OCI-LY7 (cell line): Measurements from ENCODE around the gene NCBP2. TPM values are rescaled to one million over a fixed set of nuclear protein-coding genes. Genes with fewer than 3 reads are reported as not detected.

Experiments used
- BruUV-seq: library from RNA; stranded (reverse); fragments of 400-500 nt; replicated peaks from 2 replicates; lab custom pipeline; 2021; lab: Mats Ljungman, UMichigan
- CTCF ChIA-PET: fragments of 300-600 bp; sonication (Branson Sonifier 250); formaldehyde crosslinking; loops from one replicate; lab custom pipeline; 2022; ENCODE audit warnings: antibody characterized with exemption; ENCODE audit not compliant: unreplicated experiment; lab: Charles Lee
- POLR2A ChIA-PET: fragments of 300-600 bp; sonication (Branson Sonifier 250); formaldehyde crosslinking; loops from one replicate; lab custom pipeline; 2022; ENCODE audit warnings: antibody characterized with exemption; lab: Charles Lee
- DNase-seq: peaks from one replicate; pipeline ENCODE4 v3.0.0-alpha.2; 2015; ENCODE audit warnings: low spot score
- H2AFZ ChIP-seq: fragments of 200-600 bp; sonication (generic), shearing (Covaris generic); 2 replicates; pipeline ENCODE4 v1.6.1; 2014; ENCODE audit warnings: mild to moderate bottlenecking, antibody characterized with exemption, low read length, moderate library complexity
- H3K27ac ChIP-seq: fragments of 200-600 bp; sonication (generic); 2 replicates; pipeline ENCODE4 v1.5.1; 2014; ENCODE audit warnings: mixed run types, low read depth, mild to moderate bottlenecking, moderate library complexity, low read length, inconsistent platforms; ENCODE audit not compliant: poor library complexity, severe bottlenecking
- H3K36me3 ChIP-seq: fragments of 200-600 bp; sonication (generic); 2 replicates; pipeline ENCODE4 v1.6.1; 2014; ENCODE audit warnings: mild to moderate bottlenecking, antibody characterized with exemption, low read length, moderate library complexity, mixed read lengths; ENCODE audit not compliant: insufficient read depth
- H3K4me1 ChIP-seq: fragments of 200-600 bp; sonication (generic); 2 replicates; pipeline ENCODE4 v1.5.1; 2014; ENCODE audit warnings: mild to moderate bottlenecking, low read length; ENCODE audit not compliant: insufficient read depth, poor library complexity, severe bottlenecking
- H3K4me2 ChIP-seq: fragments of 200-600 bp; sonication (generic); 2 replicates; pipeline ENCODE4 v1.6.1; 2014; ENCODE audit warnings: mild to moderate bottlenecking, low read length
- H3K4me3 ChIP-seq: fragments of 200-600 bp; sonication (generic); 2 replicates; pipeline ENCODE4 v1.5.1; 2014; ENCODE audit warnings: mild to moderate bottlenecking, low read depth, low read length; ENCODE audit not compliant: poor library complexity, severe bottlenecking
- H3K79me2 ChIP-seq: fragments of 200-600 bp; sonication (generic); 2 replicates; pipeline ENCODE4 v1.6.1; 2016; ENCODE audit warnings: low read depth, mild to moderate bottlenecking, low read length, moderate library complexity, mixed read lengths; ENCODE audit not compliant: insufficient read depth
- H3K9me2 ChIP-seq: fragments of 200-600 bp; sonication (generic); 2 replicates; pipeline ENCODE4 v1.6.1; 2016; ENCODE audit warnings: mild to moderate bottlenecking, low read length, mixed read lengths; ENCODE audit not compliant: insufficient read depth
- H3K9me3 ChIP-seq: fragments of 200-600 bp; sonication (generic); 2 replicates; pipeline ENCODE4 v1.6.1; 2014; ENCODE audit warnings: mild to moderate bottlenecking, mixed run types, low read length, mixed read lengths
- H4K20me1 ChIP-seq: fragments of 200-600 bp; sonication (generic); 2 replicates; pipeline ENCODE4 v1.6.1; 2014; ENCODE audit warnings: mild to moderate bottlenecking, antibody characterized with exemption, low read length, moderate library complexity, mixed read lengths; ENCODE audit not compliant: insufficient read depth
- EZH2phosphoT487 ChIP-seq: fragments of 200-600 bp; sonication (generic); IDR thresholded peaks from 2 replicates; pipeline ENCODE4 v1.6.1; 2018; ENCODE audit warnings: low read depth, borderline replicate concordance, mild to moderate bottlenecking, mixed run types, antibody characterized with exemption, low read length, moderate library complexity, mixed read lengths
- intact Hi-C: fragments of 100-400 bp; cut with micrococcal nuclease; formaldehyde crosslinking; loops from one replicate; pipeline ENCODE4 v1.10.0; 2022; ENCODE audit not compliant: unreplicated experiment
- total RNA-seq, 2 experiments: library from RNA; depleted of rRNA in 1 of 2; stranded (reverse); fragments of >200 nt in 1 of 2; shearing (Covaris generic) in 1 of 2; gene quantifications; 2 replicates each; pipeline ENCODE4 v1.2.3, GENCODE V29; 2014 to 2022
- TF ChIP-seq, protein P1 (sequence below): fragments of 200-600 bp; sonication (generic); conservative IDR thresholded peaks from 2 replicates; pipeline ENCODE4 v1.5.1; 2014; ENCODE audit warnings: mild to moderate bottlenecking, antibody characterized with exemption, low read length, moderate library complexity, mixed read lengths

Gene NCBP2
- total RNA-seq, 2 experiments from 2014 or later, result 46.4 to 73.6 TPM

DNA sequence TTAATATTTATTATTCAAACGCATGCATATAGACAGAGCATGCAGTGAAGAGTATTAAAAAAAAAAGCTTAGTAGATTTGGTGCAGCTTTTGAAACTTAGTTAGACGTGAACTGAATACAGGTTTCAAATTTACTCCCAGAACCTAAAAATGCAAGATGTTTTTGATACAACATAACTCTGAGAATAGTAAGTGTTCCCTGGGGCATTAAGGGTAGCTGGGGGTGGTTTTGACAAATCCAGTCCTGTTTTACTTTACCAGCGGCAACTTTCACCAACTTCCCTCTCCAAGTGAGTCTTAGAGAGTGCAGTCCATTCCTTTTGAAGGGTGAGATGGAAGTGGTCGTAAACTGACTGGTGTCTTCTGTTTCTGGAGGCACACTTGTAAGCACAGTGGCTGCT, 11.2 kb downstream of the NCBP2 start:
- intact Hi-C loops, result no loop called here
- Histone ChIP-seq H3K4me2 (peak overlapping the region; percentile 64), H3K4me1 (peaks cover 26% of the 10 kb centered on the region), H3K4me3 (peak overlapping the region; percentile 15), H4K20me1 (no peaks in the 10 kb centered on the region; the same call in 1 of the 2 replicates), H3K27ac (peak overlapping the region; percentile 72), H2AFZ (no peak overlapping the region), H3K79me2 (no peaks in the 10 kb centered on the region), H3K9me3 (no peaks in the 10 kb centered on the region), H3K36me3 (peaks cover 78% of the 10 kb centered on the region), H3K9me2 (no peaks in the 10 kb centered on the region)
- TF ChIP-seq, protein P1, sequence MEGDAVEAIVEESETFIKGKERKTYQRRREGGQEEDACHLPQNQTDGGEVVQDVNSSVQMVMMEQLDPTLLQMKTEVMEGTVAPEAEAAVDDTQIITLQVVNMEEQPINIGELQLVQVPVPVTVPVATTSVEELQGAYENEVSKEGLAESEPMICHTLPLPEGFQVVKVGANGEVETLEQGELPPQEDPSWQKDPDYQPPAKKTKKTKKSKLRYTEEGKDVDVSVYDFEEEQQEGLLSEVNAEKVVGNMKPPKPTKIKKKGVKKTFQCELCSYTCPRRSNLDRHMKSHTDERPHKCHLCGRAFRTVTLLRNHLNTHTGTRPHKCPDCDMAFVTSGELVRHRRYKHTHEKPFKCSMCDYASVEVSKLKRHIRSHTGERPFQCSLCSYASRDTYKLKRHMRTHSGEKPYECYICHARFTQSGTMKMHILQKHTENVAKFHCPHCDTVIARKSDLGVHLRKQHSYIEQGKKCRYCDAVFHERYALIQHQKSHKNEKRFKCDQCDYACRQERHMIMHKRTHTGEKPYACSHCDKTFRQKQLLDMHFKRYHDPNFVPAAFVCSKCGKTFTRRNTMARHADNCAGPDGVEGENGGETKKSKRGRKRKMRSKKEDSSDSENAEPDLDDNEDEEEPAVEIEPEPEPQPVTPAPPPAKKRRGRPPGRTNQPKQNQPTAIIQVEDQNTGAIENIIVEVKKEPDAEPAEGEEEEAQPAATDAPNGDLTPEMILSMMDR, result no peak
- TF ChIP-seq EZH2phosphoT487, result no peak
- ChIA-PET CTCF (no interaction called here), POLR2A (interaction anchor here (0.5 to 0.7 kb wide), 4 partner anchors 8 to 1531 kb away, joined by 3 read pairs; no protein-coding TSS in a partner anchor)
- DNase-seq, result peak; percentile 36
- no TSS peak for BruUV-seq

DNA sequence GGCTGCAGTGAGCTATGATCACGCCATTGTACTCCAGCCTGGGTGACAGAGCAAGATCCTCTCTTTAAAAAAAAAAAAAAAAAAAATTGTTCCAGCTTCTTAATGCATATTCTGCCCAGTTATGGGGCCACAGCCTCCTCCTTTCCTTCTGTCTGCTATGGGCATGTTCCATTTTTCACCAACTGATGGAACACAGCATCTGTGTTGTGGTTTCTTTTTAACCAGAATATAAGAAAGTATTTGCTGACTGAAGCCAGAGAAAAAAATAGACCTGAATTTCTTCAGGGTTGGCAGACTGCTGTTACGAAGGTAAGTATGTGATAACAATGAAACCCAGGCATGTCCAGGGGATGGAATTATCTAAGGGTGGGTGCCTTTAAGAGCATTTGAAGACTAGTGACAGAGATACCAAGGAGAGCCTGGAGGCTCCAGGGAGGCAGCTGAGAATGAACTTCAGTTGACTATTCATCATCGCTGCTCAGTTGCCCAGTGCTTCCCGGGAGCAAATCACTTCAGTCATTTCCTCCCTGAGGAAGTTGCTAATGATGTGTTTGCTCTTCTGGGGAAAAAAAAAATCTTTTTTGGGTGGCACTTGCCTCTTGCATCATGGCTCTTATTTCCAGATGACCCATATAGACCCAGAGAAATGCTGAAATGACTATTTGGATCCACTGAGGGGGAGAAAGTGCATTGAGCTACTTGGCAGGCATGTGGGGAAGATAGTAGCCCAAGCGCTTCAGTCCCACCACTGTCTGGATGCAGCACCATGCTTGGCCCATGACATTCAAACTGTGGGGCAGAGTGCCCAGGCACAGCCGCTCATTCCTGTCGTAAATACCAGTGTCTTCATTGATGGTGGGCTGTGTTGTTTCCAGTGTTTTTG, 14.5 kb downstream of the NCBP2 start:
- H3K9me2 ChIP-seq, result no peaks in the 10 kb centered on the region
- ChIA-PET CTCF (no interaction called here), POLR2A (no interaction called here)
- peaks cover 58% of the 10 kb centered on the region for H3K36me3 ChIP-seq
- no peak for DNase-seq
- no peak overlapping the region for H3K27ac ChIP-seq
- H3K79me2 ChIP-seq, result no peaks in the 10 kb centered on the region
- TF ChIP-seq, protein P1, result no peak
- TF ChIP-seq EZH2phosphoT487, result no peak
- no peaks in the 10 kb centered on the region for H3K9me3 ChIP-seq
- BruUV-seq, result no TSS peak
- no peak overlapping the region for H3K4me2 ChIP-seq
- peaks cover 25% of the 10 kb centered on the region for H3K4me1 ChIP-seq
- H3K4me3 ChIP-seq, result no peak overlapping the region
- no peaks in the 10 kb centered on the region for H4K20me1 ChIP-seq
- no peak overlapping the region for H2AFZ ChIP-seq
- intact Hi-C loops, result no loop called here

DNA sequence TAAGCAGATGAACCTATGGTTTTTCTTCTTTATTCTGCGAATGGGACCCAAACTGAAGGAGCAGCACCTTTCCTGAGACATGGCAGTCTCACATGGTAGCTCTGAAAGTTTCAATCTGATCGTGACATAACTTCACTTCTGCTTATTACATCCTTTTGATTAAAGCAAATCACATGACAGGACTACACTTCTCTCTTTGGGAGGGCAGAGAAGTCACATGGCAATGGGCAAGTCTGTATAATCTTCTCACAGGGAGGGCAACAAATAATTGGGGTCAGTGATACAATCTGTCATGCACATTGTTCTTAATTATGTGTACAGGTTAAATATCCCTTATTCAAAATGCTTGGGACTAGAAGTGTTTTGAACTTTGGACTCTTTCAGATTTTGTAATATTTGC, 21.6 kb downstream of the NCBP2 start:
- peaks cover 47% of the 10 kb centered on the region for H3K36me3 ChIP-seq
- H3K9me3 ChIP-seq, result no peaks in the 10 kb centered on the region
- H3K4me3 ChIP-seq, result no peak overlapping the region
- H3K79me2 ChIP-seq, result no peaks in the 10 kb centered on the region
- TF ChIP-seq, protein P1, result no peak
- no peak for TF ChIP-seq EZH2phosphoT487
- POLR2A ChIA-PET, result no interaction called here
- H3K9me2 ChIP-seq, result no peaks in the 10 kb centered on the region
- H2AFZ ChIP-seq, result no peak overlapping the region
- no TSS peak for BruUV-seq
- DNase-seq, result no peak
- intact Hi-C loops, result no loop called here
- peaks cover 5% of the 10 kb centered on the region for H3K4me1 ChIP-seq
- H3K4me2 ChIP-seq, result no peak overlapping the region
- no peak overlapping the region for H3K27ac ChIP-seq
- CTCF ChIA-PET, result no interaction called here
- no peaks in the 10 kb centered on the region for H4K20me1 ChIP-seq
